GM12875 (cell line): ENCODE data around the gene SSH2.

Experiments used
- H3K4me3 ChIP-seq: one replicate; pipeline ENCODE4 v1.5.1; 2011; ENCODE audit warnings: low read depth, low read length, control low read depth
- TF ChIP-seq, protein P1 (sequence below): IDR thresholded peaks from 2 replicates; pipeline ENCODE4 v1.5.1; 2011; ENCODE audit warnings: low read depth, mild to moderate bottlenecking, control low read depth, inconsistent platforms, low read length, moderate library complexity, borderline replicate concordance; ENCODE audit not compliant: insufficient read depth

Gene SSH2

DNA sequence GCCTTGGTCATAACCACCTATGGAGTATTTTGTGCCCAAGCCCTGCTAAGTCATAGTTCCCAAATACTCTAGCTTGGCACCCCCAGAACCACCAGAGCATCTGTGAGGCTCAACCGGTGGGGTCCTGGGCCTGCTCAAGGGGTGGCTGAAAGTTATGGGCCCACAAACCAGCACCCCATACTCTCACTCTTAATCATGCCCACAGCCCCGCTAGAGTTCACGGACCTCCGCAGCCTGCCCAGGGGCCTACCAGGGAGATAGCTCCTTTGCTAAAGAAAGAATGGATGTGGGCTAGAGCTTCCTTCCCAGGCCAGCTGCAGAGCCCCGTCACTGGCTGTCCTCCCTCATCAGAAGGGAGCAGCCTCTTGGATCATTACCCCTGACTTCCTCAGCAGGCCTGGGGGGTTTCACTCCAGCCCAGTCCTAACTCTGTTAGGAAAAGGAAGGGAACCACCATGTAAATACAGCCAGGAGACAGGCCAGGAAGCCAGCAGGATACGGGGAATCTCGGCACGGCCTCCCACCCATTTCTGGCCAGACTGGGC is 341.9 kb downstream of the SSH2 start:
- H3K4me3 ChIP-seq: peak overlapping the region; percentile 85
- TF ChIP-seq, protein P1, sequence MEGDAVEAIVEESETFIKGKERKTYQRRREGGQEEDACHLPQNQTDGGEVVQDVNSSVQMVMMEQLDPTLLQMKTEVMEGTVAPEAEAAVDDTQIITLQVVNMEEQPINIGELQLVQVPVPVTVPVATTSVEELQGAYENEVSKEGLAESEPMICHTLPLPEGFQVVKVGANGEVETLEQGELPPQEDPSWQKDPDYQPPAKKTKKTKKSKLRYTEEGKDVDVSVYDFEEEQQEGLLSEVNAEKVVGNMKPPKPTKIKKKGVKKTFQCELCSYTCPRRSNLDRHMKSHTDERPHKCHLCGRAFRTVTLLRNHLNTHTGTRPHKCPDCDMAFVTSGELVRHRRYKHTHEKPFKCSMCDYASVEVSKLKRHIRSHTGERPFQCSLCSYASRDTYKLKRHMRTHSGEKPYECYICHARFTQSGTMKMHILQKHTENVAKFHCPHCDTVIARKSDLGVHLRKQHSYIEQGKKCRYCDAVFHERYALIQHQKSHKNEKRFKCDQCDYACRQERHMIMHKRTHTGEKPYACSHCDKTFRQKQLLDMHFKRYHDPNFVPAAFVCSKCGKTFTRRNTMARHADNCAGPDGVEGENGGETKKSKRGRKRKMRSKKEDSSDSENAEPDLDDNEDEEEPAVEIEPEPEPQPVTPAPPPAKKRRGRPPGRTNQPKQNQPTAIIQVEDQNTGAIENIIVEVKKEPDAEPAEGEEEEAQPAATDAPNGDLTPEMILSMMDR: no peak

GRCh38 chr17:29587591-29587990 is 342.4 kb downstream of the SSH2 start:
- TF ChIP-seq, protein P1: no peak
- peak overlapping the region; percentile 85 for H3K4me3 ChIP-seq

DNA sequence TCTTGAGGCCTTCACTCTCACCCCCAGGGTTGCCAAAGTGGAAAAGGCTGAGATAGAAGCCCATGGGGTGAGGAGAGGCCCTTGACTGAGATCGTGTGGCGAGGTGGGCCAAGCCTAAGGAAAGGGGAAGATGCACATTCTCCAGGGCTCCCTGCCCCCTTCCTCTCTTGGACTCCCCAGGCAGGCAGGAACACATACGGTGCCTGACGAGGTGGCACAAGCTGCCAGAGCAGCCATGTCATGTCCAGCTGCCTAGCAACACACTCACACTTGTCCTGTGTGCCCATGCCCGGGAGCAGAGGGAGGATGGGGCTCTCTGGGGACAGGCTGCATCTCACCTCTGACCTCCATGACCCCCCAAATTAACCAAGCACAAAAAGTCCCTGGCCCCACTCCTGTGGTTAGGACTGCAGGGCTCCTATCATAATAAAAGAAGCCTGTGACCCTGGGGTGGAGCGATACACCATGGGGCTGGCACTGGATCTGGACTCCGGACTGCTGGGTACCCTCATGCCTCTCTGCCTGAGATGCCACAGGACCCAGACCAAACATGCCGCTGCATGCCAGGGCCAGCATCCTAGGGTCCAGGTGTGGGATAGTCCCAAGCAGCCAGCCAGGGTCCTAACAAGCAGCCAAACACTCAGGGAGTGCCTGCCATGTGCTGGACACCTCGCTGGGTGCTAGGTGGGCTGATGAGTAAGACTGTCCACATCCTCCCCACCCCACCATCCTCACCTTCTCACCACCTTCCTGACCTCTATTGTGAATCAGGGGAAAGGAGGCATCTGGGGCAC is 343.2 kb downstream of the SSH2 start:
- H3K4me3 ChIP-seq: no peak overlapping the region
- TF ChIP-seq, protein P1: no peak

DNA sequence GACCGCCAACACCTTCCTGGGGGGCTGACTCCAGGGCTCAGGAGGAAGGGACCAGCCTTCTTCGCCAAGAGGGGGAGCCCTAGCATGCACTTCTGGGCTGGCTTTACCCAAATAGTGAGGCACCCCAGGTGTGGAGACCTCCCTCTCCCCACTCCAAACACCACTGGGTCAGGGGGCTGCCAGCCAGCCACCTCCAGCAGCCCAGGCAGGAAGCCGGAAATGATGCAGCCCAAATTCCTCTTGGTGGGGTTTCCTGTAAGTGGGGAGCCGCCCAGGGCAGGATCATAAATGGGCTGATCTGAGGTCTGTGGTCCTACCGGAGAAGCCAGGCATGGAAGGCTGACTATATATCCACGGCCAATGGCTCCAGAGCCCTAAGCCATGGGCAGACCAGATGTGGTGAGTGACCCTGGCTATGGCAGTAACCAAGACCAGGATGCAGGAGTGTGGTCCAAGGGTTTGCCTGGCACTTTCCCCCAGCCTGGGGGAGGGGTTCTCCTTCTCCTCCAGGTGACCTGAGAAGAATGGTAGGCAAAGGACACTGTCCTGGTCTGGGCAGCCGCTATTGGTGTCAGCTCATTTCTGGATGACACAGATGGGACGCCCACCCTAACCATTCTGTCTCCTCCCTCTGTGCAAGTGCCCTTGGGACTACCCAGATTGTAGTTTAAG is 344.8 kb downstream of the SSH2 start:
- TF ChIP-seq, protein P1: peak; percentile 59
- H3K4me3 ChIP-seq: no peak overlapping the region

DNA sequence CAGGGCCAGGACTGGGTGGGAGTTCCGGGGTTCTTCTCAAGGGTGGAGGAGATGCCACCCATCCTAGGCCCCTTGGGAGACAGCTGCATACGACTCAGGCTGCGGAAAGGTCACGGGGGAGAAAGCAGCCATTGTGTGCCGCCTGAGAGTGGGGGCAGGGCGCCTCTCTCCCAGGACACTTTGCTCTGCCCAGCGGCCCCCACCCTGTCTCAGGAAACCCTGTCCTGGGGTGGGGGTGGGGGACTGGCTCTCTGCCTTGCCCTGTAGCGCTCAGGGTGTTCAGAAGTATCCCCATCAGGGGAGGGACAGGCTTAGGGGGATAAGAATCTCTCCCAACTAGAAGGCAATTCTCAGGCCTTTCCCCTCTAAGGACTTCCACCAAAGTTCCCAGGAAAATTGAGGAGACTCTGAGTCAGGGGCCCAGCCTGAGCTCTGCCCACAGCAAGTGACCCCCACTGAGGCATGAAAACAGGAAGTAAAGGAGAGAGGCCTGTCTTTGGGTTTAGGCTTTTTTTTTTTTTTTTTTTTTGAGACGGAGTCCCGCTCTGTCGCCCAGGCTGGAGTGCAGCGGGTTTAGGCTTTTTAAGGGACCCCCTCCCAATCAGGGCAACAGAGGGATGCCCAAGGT is 345.5 kb downstream of the SSH2 start:
- no peak overlapping the region for H3K4me3 ChIP-seq
- TF ChIP-seq, protein P1: no peak

GRCh38 chr17:29583324-29584248 is 346.4 kb downstream of the SSH2 start:
- TF ChIP-seq, protein P1: no peak

More at GRCh38 chr17:29583324-29584248, 346.4 kb downstream of the SSH2 start:
- no peak overlapping the region for H3K4me3 ChIP-seq
